ENCODE data around the gene MARCHF10.
"Not testable (repeated sequence)": the region's sequence is repeated elsewhere in the genome, so short reads cannot be mapped to it uniquely, and the experiment has no call there.

Gene MARCHF10

DNA sequence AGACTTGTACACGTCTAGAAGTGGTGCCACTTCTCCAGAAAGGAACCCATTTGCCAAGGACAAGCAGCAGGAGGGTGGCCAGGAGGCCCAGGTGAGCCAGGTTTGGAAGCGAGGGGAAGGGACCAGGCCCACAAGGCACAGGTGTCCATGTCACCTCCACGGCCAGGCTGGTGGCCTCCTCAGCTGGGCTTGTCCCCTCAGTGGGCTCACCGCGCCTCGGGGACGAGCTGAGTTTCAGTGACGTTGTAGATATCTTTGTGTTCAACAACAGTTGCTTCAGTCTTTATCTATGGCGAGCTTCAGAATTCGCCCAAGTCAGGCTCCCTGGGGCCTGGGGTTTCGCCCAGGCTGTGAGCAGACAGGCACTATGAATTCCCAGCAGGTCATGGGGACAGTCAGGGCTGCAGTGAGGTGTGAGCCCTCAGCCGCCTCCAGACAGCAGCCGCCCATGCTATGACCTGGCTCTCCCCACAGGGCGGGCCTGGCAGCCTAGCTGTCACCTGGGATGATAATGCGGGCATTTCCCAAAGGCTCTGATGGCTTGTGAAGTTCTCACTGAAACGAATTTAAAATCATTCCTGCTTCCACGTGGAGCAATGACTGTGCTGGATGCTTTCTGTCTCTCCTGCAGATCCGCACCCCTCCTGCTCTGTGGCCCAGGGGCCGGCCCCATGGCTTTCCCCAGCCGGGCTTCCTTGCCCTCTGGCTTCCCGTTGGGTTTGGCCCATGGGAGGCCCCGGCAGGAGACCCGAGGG lies 91.1 kb downstream of the MARCHF10 start:
- DNase-seq: no peak

DNA sequence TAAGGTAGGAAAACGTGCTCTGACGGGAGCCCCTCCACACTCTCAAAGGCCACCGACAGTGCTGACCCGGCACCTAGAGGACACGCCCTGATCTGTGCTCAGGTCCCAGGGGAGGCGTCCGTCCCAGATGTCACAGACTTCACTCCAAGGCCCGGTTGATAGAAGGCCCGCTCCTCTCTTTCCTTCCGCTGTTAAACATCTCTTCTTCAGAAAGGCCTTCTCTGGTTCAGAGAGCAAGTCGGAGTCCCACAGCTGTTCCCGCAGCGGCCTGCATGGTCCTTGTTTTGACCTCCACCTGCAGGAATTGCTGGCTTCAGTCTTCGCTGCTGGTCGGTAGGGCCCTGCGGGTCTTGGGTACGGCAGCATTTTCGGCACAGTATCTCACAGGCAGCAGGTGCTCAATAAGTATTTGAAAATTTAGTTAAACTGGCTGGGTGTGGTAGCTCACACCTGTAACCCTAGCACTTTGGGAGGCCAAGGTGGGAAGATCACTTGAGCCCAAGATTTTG lies 92.2 kb downstream of the MARCHF10 start:
- no peak for DNase-seq

DNA sequence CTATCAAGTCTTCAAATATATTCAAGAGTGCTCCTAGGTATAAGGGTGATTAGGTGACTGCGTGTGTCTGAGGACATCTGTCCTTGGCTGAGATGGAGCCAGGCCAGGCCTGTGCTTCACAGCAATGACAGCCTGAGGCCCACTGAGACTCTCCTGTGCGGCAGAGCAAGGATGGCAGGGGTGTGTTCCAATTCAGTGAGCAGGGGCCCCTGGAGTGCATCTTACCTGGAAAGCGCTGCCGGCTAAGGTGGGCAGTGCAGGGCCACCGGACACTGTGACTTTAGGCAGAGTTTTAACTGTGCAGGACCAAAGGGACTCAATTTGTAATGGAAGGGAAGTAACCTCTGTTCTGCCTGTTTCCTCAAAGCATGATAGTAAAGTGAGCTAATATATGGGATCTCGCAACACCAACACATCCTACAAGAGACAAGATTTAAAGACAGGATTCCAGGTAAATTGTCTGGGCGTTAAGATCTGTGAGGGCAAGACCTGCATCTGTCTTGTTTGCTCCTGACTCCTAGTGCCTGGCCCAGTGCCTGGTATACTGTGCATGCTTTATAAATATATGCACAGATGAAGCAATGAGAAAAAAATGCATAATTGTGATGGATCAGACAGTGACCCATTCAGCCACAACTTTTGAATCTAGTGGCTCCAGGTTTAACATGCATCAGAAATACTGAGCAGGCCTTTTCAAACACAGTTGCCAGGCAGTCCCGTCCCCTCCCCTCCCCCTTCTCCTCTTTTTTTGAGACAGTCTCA lies 93.9 kb downstream of the MARCHF10 start:
- DNase-seq: no peak

DNA sequence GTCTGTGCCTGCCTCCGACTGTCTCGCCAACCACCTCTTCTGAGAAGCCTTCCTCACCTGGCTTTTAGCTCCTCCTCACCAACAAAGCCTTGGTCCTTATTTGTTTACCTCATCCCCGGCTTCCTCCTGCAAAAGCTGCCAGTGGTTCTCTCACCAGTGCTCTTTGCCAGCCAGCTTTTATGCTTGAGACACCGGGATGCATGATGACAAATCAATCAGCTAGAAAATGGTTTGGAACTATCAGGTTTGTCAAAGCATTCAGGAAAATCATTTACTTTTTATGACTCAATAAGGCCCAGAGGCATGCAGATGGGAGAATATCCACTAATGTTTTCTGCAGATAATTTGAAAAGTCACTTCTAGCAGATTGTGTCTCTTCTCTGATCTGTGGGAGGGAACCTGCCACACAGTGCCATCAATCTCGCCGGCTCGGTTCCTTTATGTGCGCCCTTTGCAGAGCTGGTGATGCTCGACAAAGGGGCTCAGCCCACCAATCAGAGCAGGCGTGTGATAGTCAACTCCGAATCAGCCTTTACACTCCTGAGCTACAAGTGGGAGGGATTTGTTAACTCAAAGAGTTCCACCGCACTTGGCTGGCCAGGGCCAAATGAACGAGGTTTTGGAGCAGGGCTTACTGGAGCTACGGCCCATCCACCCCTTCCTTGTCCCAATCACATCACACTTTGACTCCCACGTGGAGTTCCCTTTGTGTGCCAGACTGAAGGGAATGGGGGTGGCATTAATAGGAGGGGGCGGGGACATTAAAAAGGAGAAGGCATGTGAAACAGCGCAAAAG lies 94.8 kb downstream of the MARCHF10 start:
- no peak for DNase-seq

DNA sequence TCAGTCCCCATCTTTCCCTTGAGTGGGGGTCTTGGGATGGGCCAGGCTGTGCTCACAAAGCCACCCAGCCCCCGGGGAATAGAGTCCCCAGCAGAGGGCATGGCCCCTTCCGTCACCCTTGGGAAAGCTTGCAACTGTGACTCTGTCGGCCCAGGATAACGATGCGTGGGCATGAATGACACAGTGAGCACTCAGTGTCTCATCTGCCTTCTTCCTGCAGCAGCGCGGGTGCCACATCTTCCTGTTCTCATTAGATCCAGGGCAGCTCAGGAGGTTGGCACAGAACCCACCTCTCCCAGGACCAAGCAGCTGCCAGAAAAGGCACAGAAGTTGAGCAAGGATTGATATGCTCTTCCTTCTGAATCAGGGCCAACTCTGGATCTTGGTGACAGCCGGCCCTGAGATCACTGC lies 95.9 kb downstream of the MARCHF10 start:
- DNase-seq: no peak

DNA sequence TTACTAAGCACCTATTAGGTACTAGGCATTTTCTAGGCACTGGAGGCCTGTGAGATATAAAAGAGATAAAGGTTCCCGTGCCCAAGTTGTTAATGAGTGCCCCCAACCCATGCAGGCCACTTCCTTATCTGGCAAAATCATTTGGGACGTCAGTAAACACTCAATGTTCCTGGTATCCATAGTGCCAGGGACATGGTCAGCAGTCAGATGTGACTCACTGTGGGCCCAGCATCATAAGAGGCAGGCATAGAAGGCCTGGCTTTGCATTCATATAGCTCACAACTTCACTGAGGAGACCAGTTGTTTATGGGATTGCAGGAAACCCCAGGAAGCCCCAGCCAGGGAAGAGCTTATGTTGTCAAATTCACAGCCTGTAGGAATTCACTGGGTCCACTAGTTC lies 99.5 kb downstream of the MARCHF10 start:
- no peak for DNase-seq

DNA sequence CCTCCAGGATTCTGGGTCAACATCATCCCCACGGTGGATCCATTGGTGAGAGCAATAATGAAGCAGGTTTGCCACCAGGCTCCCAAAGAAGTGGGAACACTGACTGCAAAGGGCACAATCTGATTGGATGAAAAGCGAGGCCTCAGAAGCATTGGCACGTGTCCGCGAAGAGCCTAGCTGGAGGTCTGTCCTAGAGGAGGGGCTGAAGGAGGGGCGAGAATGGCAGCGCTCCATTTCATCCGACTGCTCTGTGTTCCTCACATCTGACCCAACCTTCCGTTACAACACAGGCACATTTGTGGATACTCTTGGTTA lies 100.7 kb downstream of the MARCHF10 start:
- DNase-seq: no peak

DNA sequence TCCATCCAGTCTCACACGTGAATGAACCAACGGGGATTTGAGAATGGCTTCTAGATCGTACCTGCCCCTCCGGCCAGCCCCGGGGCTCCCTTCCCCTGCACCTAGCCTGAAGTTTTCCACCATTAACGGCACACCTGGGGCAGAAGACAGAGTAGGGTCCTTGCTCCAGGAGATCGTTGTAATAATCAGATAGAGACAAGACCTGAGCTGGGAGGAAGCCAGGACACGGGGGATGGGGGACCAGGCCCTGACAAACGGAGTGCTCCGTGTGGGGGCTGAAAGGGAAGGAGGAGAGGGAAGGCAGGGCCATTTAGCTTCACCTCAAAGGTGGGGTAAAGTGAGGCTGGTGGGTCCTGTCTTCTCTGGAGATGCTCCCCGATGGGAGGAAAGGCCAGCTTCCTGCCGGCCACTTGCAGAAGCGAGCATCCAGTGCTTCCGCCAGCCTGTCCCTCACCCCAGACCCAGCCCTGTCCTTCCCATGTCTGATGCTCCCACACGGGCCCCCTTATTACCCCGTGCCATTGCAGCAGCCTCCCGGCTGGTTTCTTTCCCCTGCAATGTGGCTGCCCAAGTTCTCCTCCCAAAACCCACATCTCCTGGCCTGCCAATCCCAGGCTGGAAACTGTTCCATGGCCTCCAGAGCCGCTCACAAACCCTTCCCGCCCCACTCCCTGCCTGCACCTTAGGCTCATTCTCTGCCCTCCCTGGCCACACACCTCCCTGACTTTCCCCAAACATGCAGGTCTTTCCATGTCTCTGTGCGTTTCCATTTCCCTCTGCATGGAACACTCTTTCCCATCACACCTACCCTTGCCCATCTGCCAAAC lies 101.3 kb downstream of the MARCHF10 start:
- DNase-seq: no peak

DNA sequence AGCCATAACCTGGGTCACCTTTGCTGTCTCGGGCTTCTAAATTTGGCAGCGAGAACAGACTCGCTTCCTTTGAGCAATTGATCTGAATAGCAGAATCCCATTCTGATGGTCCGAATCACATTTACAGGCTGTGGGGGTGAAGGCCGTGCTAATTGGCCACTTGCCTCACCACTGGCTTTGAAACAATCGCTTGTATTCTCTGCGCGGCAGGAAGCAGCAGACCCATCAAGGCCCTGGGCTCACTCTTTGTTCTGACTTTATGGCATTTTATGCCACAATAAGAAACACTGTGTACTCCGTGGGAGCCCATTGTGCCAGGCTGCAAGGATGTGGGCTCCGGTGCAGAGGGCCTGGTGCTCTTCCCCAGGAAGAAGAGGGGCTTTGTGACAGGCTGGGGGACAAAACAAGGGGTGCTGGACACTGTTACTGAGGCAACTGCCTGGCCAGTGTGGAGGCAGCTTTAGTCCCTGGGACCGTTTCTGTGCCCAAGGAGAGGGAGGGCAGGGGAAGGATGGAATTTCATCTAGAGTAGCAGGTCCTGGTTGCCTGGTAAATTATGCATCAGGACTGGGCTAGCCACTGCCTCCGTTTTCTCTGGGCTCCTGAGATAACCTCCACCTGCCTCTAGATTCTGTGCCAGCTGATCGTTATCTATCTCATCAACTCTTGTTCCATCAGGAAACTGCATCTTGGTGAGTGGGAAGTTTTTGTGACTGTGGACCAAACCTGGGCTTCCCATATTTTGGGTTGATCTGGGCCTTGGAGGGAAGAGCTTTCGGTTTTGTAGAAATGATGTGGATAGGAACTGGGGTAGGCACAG lies 102.1 kb downstream of the MARCHF10 start:
- DNase-seq: no peak

DNA sequence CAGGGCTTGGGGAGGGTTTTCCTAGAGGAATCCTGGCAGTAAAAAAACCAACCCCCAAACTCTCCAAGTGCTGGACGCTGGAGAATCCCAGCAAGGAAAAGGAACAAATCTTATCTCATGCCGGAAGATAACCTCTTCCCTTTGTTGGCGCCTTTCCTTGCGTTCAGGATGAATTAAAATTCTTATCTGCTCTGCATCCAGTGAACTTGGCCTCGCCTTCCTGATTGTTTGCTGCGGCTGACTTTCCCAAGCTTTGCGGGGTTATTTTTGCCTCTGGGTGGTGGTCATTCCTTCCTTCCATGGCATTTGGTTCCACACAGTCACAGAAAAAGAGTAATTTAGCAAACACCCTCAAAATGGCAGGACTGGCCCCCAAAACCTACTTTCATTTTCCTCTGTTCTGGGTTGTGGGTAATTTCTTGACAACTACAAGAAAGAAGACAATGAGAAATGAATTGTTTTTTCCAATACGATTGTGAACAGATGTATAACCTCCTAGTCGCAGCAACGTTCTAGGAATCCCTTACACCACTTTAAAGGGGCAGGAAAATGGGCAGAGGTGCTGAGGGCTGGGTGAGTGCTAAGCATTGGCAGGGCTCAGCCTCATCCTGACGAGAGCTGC lies 102.8 kb downstream of the MARCHF10 start:
- DNase-seq: no peak

DNA sequence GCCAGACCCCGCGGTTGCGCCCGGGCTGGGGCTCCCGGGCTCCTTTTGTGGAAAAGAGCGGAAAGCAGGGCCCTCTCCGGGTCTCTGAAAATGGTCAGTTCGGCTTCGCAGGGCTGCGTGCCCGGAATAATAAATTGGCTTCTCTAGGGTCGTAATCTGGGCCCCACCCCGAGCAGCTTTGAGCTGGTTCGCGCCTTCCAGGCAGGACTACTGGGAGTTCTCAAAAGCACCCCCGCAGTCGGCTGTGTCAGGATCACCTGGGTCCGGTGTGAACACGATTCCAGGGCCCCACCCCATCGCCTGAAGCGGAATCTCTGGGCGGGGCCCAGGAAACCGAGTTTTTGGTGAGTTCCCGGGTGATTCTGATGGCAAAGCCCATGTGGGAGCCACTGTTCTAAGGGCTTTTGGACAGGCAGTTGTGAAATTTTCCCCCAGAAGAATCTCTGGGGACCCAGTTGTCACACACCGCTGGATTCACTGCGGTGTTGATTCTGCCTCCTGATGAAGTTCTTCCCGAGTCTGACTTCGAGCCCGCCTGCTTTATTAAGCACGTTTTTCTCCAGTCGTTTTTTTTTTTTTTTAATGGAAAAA lies 103.6 kb downstream of the MARCHF10 start:
- no peak for DNase-seq

DNA sequence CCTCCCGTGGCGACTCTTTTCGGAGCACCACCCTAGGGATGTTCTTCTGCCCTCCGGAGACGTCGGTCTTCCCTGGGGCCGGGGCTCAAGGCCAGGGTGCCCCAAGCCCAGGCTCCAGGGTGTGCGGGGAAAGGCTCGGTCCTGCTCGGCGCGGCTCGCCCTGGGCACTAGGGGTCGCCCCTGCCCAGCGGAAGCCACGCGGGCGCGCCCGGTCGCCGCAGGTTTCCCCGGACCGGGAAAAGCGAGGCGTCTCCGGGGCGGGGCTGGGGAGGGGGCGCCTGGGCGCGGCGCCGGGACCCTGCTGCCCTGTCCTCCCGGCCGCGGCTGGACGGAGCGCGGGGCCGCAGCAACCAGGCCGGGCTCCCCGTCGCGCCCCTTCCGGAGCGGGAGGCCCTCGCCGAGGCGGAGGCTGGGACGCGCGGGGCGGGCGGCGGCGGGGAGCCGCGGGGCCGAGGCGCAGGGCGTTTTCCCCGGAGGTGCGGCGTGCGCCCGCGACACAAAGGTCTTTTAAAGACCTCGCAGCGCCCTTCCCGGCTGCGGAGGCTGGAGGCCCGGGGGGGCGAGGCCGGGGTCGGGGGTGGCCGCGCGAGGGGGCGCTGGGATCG lies 104.2 kb downstream of the MARCHF10 start:
- DNase-seq: peak; percentile 59

DNA sequence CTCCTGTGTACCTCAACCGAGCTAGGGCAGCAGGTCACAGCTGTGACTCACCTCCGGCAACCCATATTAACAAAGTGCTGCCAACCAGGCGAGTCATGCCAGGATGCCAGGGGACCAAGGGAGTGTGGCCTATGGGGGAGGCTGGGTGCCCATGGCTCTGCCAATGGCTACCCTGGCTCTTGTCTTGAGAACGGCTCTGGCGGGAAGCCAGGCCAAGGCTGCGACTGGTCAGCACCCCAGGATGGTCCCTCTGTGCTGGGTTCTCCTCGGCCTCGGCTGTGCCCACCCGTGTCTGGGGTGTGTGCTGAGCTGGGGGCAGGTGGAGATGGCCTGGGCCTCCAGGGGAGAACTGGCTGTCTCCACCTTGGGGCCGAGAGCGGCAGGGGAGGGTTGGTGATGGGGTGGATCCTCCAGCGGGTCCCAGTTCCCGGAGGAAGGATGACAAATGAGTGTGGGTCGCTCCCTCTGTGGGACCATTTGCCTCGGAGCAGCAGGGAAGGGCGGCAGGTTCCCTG lies 104.8 kb downstream of the MARCHF10 start:
- peak; percentile 36 for DNase-seq

DNA sequence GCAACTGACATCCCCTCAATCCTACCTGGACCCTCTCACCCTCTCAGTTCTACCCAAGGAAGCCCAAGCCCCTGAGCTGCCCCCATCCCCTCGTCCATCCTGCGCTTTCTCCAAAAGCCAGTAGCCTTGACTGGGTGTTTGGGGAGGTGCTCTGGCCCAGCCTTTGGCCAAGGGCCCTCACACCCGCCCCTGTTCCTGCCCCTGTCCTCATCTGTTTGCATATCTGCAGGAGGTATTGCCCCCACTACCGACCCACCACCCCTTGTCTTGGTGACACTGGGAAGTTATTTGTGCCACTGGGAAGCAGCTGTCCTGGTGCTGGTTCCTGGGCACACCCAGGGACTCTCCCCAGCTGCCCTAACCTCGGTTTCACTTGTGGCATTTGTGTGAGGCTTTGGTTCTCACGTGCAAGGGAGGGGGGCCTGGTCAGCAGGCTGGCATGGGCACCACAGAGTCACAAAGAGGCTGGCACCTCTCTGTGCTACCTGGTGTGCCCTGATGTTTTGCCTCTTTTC lies 105.3 kb downstream of the MARCHF10 start:
- no peak for DNase-seq

DNA sequence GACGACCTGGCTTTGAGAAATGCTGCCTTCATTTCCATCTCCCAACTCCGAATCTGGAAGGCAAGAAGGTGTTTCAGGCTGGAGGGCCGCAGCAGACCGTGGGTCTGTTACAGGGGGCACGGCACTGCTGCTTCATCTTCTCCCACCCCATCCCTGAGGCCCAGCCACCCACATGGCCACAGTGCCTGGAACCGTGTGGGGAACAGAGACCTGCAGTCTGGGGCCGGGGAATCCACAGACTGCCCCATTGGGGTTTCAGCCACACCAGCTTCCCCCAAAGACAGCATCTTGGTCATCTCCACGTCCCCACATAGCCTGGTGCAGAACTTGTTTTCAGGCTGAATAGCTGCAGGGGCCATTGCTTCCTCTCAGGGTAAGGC lies 106.4 kb downstream of the MARCHF10 start:
- DNase-seq: no peak

DNA sequence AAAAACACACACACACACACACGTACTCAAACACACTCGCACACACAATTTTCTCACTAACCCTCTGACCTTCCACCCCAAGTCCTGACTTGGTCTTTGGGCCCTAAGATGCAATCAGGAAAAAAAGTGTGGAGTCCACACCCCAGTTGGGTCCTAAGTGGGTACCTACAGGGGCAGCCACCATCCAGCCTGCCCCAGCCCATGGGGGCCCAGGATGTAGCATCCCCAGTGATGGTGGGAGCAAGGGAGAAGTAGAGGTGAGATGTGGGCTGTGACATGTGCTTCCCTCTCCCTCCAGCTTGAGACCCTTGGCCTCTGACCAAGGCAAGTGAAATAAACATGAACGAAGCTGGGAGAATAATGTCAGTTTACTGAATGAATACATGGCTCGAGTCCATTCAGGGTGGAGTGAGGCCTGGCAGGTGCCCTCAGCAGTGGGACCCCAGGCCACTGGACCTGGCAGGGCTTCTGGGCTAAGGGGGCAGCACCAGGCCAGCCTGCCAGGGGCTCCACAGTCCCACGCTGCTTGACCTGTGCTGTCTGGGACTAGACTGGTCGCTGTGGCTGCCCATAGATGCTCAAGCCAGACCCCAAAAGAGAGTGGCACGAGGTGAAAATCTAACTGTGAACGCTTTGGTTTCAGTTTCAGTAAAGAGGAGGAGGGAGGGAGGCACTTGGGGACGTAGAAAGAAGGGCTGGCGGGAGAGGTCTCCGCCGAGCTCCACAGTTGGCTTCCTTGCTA lies 107.0 kb downstream of the MARCHF10 start:
- no peak for DNase-seq

DNA sequence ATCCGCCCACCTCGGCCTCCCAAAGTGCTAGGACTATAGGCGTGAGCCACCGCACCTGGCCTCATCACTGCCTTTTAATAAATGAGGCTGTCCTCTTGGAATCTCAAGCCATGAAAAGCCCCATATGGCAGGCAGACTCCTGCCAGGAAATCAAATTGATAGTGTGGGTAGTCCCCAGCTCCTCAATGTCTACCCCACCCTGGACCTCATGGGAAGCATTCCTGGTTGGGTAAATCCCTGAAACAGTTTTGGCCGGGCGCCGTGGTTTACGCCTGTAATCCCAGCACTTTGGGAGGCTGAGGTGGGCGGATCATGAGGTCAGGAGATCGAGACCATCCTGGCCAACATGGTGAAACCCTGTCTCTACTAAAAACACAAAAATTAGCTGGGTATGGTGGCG lies 109.7 kb downstream of the MARCHF10 start:
- DNase-seq: not testable (repeated sequence)

DNA sequence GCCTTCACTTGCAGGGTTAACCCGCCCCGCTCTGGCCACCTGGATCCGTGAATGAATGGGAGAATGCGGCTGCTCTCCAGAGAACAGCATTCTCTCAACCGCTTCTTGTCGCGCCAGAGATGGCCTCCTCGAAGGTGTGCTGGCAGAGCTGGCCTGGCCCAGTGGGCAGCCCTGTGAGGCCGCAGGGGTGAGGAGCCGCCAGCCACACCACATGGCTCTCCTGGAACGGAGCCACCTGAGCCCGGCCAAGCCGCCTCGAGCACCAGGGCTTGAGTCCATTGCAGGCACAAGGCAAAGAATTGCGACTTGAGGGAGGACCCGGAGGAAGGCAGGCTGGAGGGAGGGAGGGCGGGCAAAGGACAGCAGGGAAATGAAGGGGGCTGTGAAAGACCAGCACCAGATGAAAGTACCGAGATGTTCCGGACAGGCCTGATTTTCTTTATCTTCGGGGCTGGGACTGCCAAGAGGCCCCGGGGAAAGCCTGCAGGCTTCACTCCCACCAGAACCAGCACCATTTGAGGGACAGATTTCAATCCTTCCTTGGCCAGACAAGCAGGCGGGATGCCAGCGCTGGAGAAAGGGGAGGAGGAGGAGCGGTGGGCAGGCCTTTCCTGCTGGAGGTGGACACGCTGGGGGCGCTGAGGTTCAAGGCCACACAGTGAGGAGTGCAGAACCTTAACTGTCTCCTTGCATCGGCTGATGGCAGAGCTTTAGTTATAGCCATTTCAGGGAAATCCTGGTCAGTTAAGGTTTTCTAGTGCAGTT lies 111.2 kb downstream of the MARCHF10 start:
- no peak for DNase-seq

Measured in stimulated activated CD4-positive, alpha-beta T cell treated with anti-CD3 and anti-CD28 coated beads, Interleukin-1b, Interleukin-23, amount 100 ng/mL, for 48 hours (primary cell).